DMS153 (cell line): ENCODE measurements around the gene RALGPS2.

Experiments used
- DNase-seq: peaks from one replicate; lab custom pipeline; 2025; lab: John Stamatoyannopoulos, UW

RALGPS2 gene

DNA sequence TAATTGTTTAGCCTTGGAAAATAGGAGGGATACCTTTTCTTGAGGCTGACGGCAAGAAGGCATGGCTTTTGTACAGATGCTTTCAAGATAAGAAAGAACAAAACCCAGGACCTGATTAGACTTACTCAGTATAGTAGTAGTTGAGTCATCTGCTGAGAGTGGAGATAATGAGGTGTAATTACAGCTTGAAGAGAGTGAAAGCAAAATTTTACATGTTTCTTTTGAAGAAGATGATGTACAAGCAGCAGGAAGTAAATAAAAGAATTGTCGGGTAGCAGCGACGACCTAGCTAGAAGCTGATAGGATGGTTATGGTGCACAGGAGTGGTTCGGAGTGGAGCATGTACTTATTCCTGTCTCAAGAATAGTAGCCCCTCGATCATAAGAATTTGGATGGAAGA lies 139.3 kb downstream of the RALGPS2 start:
- no peak for DNase-seq

DNA sequence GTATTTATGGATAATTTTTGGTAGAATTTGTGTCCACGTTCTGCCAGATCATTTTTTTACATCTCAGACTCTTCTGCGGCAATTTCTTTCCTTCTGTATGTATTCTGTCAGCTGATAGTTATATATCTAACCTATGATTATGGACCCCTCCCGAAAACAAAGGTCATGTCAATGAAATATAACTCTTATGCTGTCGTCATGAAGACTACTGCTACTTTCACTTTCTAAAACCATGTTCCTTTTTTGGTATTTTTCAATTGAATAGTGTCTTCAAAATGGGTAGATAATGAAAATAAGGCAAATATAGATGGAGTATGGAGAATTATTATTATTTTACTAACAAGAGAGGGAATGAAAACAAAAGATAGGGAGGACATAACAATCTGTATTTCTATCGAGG lies 142.6 kb downstream of the RALGPS2 start:
- DNase-seq = no peak

DNA sequence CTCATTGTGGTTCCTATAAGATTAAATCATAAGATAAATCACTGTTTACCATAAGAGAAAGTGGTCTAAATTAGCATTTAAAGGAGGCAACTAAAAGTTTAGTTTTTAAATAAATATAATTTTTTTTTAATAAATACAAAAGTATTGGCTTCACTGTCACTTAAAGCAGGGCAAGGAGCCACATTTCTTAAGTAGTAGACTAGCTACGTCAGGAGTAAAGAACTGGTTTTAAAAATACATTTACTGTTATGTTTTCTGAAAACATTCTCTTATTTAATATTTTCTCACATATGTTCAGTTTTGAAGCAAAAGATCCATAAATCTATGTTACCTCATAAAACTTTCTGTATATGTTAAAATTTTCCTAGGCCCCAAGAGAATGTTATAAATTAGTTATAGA lies 143.7 kb downstream of the RALGPS2 start:
- no peak for DNase-seq

DNA sequence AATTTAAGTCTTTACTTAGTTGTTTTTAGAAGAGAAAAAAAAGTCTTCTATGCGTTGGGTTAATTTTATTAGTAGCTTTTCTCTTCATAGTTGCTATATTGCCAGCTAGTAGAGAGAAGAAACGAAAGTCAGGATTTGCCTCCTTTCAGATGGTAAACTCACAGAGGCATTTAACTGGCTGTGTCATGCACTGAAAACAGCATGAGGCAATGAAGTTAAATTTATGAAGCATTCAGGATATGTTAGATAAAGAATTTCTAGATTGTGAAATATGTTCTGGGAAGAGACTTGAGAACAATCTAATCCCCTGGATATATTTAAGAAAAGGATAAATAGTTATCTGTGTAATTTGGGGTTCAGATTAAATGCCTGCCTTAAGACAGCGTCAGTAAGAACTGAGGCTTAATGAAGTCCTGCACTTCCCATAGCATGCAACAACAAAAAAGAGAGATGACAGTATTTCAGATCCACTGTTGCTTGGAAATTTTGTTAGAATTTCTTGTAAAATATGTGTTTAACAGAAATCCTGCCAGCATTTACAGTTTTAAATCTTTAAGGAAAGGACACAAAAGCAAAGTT lies 144.2 kb downstream of the RALGPS2 start:
- DNase-seq = no peak

- no peak for DNase-seq
These were observed 145.2 kb downstream of the RALGPS2 start for GRCh38 chr1:178870221-178870620.

DNA sequence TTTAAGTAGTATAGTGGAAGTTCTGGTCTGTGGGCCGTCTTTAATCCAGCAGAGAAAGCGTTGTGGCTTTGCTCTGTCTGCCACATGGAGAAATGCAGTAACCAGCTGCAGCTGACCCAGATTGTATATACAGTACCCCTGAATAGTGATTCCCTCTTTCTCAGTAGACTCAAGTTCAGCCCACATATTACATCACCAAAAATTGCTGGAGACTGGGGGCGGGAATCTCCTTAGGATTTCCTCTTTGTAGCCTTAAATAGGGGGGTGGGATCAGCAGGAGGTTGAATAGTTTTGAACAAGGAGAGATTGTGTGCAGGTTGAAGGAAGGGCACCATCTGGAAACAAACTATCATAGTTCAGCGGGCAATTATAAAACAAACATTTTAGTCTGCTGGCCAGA lies 145.9 kb downstream of the RALGPS2 start, which contains the start of gene ANGPTL1:
ANGPTL1 (minus strand) TSS at position 134 of the 400 bp plus-strand sequence. CDS start 5,301 bp downstream, outside the sequence.
- no peak for DNase-seq

- DNase-seq = no peak
These were observed 146.7 kb downstream of the RALGPS2 start for GRCh38 chr1:178871551-178872320.

GRCh38 chr1:178874966-178875365 lies 149.9 kb downstream of the RALGPS2 start:
- no peak for DNase-seq

- no peak for DNase-seq
These were observed 150.9 kb downstream of the RALGPS2 start for GRCh38 chr1:178875936-178876335.

GRCh38 chr1:178877896-178878295 lies 152.9 kb downstream of the RALGPS2 start:
- DNase-seq = no peak

DNA sequence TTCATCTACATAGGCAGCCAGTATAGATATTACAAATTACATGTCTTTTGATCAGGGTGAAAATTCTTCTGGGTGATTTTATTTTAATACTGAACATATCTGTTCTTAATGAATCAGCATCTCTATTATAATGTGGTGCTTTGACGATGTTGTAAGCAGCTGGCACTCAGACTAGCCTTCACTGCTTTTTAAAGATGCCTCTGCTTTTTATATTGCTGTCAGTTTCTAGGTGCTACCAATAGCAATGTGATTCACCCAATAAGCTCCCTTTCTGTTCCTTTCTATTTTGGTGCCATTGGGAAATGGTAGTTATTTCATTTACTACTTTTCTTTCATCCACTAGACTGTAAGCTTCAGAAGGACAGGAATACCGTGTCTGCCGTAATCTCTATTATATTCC lies 156.9 kb downstream of the RALGPS2 start:
- no peak for DNase-seq

DNA sequence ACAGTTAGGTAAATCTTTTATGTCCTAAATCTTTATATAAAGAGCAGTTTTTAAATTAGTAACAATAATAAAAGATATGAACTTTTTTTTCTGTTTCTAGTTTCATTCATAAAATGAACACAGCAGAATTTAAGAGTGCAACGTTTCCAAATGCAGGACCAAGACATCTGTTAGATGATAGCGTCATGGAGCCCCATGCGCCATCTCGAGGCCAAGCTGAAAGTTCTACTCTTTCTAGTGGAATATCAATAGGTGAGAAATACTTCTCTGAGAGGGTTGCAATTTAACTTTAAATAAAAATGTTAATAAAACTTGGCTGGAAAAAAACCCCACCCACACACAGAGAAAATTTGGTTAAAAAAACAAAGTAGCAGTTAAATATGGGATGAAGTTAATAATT lies 160.8 kb downstream of the RALGPS2 start:
- no peak for DNase-seq

DNA sequence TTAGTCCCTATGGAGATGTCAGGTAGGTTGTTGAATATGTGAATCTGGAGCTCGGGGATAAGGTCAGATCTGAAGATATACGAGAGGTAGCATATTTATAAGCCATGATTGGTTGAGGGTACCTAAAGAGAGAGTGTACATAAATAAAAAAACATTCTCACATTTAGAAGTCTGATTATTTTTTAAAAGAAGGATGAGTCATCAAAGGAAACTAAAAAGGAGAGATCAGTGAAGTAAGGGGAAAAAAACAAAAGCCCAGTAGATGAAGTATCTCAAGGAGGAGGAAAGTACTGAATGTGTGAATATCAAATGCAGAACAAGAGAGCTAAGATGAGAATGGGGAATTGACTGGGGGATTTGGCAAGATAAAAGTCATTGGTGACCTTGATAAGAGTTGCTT lies 161.5 kb downstream of the RALGPS2 start:
- no peak for DNase-seq

DNA sequence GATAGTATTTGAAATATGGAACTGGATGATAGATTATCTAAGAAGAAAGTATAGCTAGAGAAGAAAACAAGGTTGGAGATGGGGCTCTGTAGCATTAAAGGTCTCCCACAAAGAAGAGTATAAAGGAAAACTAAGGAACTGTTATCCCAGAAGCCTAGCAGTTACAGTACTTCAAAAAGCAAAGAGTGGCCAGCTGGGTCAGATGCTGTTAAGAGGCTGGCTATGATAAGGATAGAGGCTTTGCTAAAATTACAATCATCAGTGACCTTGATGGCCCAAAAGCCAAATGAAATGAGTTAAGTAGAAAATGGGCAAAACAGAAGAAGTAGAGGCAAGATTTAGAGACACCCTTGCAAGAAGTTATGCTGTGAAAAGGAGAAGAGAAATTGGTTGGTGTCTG lies 170.9 kb downstream of the RALGPS2 start:
- DNase-seq = no peak

DNA sequence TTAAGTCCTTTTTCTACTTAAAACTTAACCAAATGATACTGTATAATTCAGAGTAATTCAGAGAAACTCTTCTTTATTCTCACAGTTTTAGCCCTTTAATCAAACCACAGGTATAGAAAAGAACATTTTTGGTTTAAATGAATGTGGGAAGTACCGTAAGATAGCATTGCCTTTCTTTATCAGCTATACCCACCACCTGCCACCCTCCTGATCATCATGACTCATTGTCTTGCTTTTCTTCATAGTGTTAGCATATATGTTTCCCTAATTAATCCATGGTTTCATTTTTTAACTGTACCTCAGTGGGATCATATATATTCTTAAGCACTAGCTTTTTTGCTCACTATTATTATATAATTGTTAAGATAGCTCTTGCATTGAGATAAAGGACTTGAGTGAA lies 173.4 kb downstream of the RALGPS2 start:
- no peak for DNase-seq

- DNase-seq = no peak
These were observed 174.4 kb downstream of the RALGPS2 start for GRCh38 chr1:178899402-178899801.

GRCh38 chr1:178901482-178902125 lies 176.6 kb downstream of the RALGPS2 start:
- DNase-seq = no peak

GRCh38 chr1:178908358-178908757 lies 183.3 kb downstream of the RALGPS2 start:
- no peak for DNase-seq

DNA sequence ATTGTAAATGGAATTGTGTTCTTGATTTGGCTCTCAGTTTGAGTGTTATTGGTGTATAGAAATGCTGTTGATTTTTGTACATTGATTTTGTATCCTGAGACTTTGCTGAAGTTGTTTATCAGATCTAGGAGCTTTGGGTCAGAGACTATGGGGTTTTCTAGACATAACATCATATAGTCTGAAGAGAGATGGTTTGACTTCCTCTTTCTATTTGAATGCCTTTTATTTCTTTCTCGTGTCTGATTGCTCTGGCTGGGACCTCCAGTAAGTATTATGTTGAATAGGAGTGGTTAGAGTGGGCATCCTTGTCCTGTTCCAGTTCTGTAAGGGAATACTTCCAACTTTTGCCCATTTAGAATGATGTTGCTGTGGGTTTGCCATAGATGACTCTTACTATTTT lies 185.0 kb downstream of the RALGPS2 start:
- DNase-seq = no peak

DNA sequence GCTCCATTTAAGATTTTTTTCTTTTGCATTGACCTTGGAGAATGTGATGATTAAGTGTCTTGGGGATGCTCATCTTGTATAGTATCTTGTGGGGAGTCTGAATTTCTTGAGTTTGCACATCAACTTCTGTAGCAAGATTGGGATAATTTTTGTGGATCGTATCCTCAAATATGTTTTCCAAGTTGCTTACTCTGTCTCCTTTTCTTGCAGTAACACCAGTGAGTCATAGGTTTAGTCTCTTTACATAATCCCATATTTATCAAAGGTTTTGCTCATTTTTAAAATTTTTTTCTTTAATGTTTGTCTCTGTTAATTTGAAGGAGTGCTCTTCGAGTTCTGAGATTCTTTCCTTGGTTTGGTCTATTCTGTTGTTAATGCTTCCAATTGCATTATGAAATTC lies 187.6 kb downstream of the RALGPS2 start:
- no peak for DNase-seq

GRCh38 chr1:178916448-178917174 lies 191.6 kb downstream of the RALGPS2 start:
- no peak for DNase-seq

DNA sequence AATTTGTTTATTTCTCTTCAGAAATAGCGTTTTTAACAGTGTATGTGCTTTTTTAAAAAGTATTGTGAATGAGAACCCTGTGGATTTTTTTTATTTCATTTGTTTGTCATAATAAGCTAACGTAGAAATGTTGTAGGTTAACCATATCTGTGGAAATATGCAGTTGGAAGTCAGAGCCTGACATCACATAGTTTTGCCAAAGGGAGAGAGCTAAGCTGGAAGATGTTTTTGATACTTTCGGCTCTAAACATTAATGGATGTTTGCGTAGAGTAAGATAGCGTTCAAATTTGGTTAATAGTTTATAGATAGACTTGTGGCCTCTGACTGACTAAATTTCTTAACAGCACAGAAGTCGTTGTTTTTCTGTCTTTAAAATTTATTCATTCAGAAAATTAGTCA lies 193.3 kb downstream of the RALGPS2 start:
- no peak for DNase-seq

DNA sequence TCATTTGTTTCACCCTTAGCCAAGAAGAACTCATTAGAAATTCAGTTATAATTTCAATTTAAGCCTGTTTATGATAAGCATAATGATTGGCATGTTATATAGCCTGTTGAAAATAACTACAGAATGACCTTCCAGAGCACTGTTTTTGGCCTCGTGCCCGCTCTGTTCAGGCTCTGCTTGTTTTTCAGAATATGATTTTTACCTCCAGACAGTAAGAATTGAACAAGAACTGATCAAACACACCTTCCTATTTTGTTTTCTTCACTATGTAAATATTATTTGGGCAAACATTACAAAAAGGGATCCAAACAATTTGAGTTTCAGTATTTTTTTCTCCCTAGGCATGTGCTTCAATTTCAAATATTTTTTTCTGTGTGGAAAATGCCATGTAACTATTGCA lies 193.9 kb downstream of the RALGPS2 start:
- no peak for DNase-seq
